Measurements from ENCODE around the gene CRELD1. TPM values are rescaled to one million over a fixed set of nuclear protein-coding genes. Genes with fewer than 3 reads are reported as not detected.

The CRELD1 gene, protein sequence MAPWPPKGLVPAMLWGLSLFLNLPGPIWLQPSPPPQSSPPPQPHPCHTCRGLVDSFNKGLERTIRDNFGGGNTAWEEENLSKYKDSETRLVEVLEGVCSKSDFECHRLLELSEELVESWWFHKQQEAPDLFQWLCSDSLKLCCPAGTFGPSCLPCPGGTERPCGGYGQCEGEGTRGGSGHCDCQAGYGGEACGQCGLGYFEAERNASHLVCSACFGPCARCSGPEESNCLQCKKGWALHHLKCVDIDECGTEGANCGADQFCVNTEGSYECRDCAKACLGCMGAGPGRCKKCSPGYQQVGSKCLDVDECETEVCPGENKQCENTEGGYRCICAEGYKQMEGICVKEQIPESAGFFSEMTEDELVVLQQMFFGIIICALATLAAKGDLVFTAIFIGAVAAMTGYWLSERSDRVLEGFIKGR
- polyA plus RNA-seq, result 118 and 135 TPM in 2 replicates

GRCh38 chr3:9933561-9934234 lies at the start of gene CRELD1:
Gene CRELD1, plus strand, starts transcription at chr3:9933834. Its CDS starts 605 bp downstream, at chr3:9934439.

GRCh38 chr3:9890249-9891071 lies 43.2 kb upstream of the CRELD1 start, which contains the start of gene JAGN1:
Gene JAGN1, plus strand, starts transcription at chr3:9890610. Its CDS starts 113 bp downstream, at chr3:9890723.

GRCh38 chr3:9902372-9903237 lies 31.0 kb upstream of the CRELD1 start, which contains the start of gene IL17RE:
Gene IL17RE, plus strand, starts transcription at chr3:9902848. Its CDS starts 85 bp downstream, at chr3:9902933.

GRCh38 chr3:9916734-9917680 lies 16.6 kb upstream of the CRELD1 start, which contains the start of gene IL17RC:
Gene IL17RC, plus strand, starts transcription at chr3:9917098. Its CDS starts 218 bp downstream, at chr3:9917316.

GRCh38 chr3:9951962-9952805 lies 18.6 kb downstream of the CRELD1 start, which contains the start of gene PRRT3:
Gene PRRT3, minus strand, starts transcription at chr3:9952408. Its CDS starts 2,293 bp downstream, at chr3:9950115.

Other genes starting within 250 kb of the CRELD1 start
- gene CPNE9, start 230.0 kb upstream of the CRELD1 start, polyA plus RNA-seq, result 6.6 and 12.5 TPM in 2 replicates
- 0.85 and 0.97 TPM in 2 replicates for gene BRPF1, start 202.1 kb upstream of the CRELD1 start, polyA plus RNA-seq
- gene OGG1, start 183.9 kb upstream of the CRELD1 start, polyA plus RNA-seq, result 1.9 and 2.9 TPM in 2 replicates
- 8.3 and 13.7 TPM in 2 replicates for gene CAMK1, start 163.9 kb upstream of the CRELD1 start, polyA plus RNA-seq
- gene TADA3, start 141.4 kb upstream of the CRELD1 start, polyA plus RNA-seq, result 12.9 and 15.4 TPM in 2 replicates
- 63.2 and 66.1 TPM in 2 replicates for gene ARPC4, start 140.8 kb upstream of the CRELD1 start, polyA plus RNA-seq
- 3.5 and 13.1 TPM in 2 replicates for gene TTLL3, start 123.6 kb upstream of the CRELD1 start, polyA plus RNA-seq
- gene RPUSD3, start 89.8 kb upstream of the CRELD1 start, polyA plus RNA-seq, result 43.3 and 50.7 TPM in 2 replicates
- not detected in 2 replicates for gene CIDEC, start 53.6 kb upstream of the CRELD1 start, polyA plus RNA-seq
- gene JAGN1, start 43.2 kb upstream of the CRELD1 start, polyA plus RNA-seq, result 73.1 and 97.0 TPM in 2 replicates
- gene IL17RE, start 31.0 kb upstream of the CRELD1 start, polyA plus RNA-seq, result 0.42 TPM in 1 of 2 replicates, not detected in the other
- not detected in 2 replicates for gene IL17RC, start 16.7 kb upstream of the CRELD1 start, polyA plus RNA-seq
- gene PRRT3, start 18.6 kb downstream of the CRELD1 start, polyA plus RNA-seq, result 4.9 and 5.1 TPM in 2 replicates
- gene EMC3, start 53.0 kb downstream of the CRELD1 start, polyA plus RNA-seq, result 277 and 423 TPM in 2 replicates
- 5.0 and 6.7 TPM in 2 replicates for gene FANCD2, start 92.6 kb downstream of the CRELD1 start, polyA plus RNA-seq
- gene FANCD2OS, start 174.4 kb downstream of the CRELD1 start, polyA plus RNA-seq, result not detected in 2 replicates
- 377 and 495 TPM in 2 replicates for gene BRK1, start 181.8 kb downstream of the CRELD1 start, polyA plus RNA-seq
- gene VHL, start 207.9 kb downstream of the CRELD1 start, polyA plus RNA-seq, result 0.80 and 3.0 TPM in 2 replicates
- gene IRAK2, start 231.1 kb downstream of the CRELD1 start, polyA plus RNA-seq, result 0.20 and 0.55 TPM in 2 replicates